Skeletal muscle tissue (tissue), 4 donors: ENCODE measurements around the gene DUX4. TPM values are rescaled to one million over a fixed set of nuclear protein-coding genes. Genes with fewer than 3 reads are reported as not detected.
"Not testable (repeated sequence)": the region's sequence is repeated elsewhere in the genome, so short reads cannot be mapped to it uniquely, and the experiment has no call there.

Experiments
- H3K27ac ChIP-seq: one replicate; pipeline ENCODE4 v1.7.0; 2013; ENCODE audit warnings: mild to moderate bottlenecking, low read depth, low read length, inconsistent platforms
- H3K27me3 ChIP-seq, 3 donors: one replicate each; pipeline ENCODE4 v1.7.0; 2013; ENCODE audit warnings: low read length in 3 of 3; ENCODE audit not compliant: control insufficient read depth in 3 of 3, insufficient read depth in 3 of 3
- H3K36me3 ChIP-seq, 3 donors: one replicate each; pipeline ENCODE4 v1.7.0; 2013; ENCODE audit warnings: low read length in 3 of 3; ENCODE audit not compliant: control insufficient read depth in 3 of 3, insufficient read depth in 3 of 3
- H3K4me1 ChIP-seq, 3 donors: one replicate each; pipeline ENCODE4 v1.7.0; 2013; ENCODE audit warnings: low read length in 3 of 3, mild to moderate bottlenecking in 3 of 3; ENCODE audit not compliant: control insufficient read depth in 3 of 3, insufficient read depth in 3 of 3
- H3K4me3 ChIP-seq, 3 donors: one replicate each; pipeline ENCODE4 v1.7.0; 2013; ENCODE audit warnings: low read length in 3 of 3
- H3K9ac ChIP-seq, 3 donors: one replicate each; pipeline ENCODE4 v1.7.0; 2013; ENCODE audit warnings: low read length in 3 of 3, mild to moderate bottlenecking in 3 of 3, moderate library complexity in 2 of 3, low read depth in 1 of 3
- H3K9me3 ChIP-seq, 3 donors: one replicate each; pipeline ENCODE4 v1.7.0; 2013; ENCODE audit warnings: low read length in 3 of 3; ENCODE audit not compliant: control insufficient read depth in 3 of 3
- total RNA-seq: library from RNA; depleted of rRNA; stranded (reverse); fragments of >200 nt; gene quantifications from one replicate; pipeline ENCODE4 v1.2.3, GENCODE V29; 2014
- donor health status: Osteomylitis.

Gene DUX4
- total RNA-seq: not detected

DNA sequence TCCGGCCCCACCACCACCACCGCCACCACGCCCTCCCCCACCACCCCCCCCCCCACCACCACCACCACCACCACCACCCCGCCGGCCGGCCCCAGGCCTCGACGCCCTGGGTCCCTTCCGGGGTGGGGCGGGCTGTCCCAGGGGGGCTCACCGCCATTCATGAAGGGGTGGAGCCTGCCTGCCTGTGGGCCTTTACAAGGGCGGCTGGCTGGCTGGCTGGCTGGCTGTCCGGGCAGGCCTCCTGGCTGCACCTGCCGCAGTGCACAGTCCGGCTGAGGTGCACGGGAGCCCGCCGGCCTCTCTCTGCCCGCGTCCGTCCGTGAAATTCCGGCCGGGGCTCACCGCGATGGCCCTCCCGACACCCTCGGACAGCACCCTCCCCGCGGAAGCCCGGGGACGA is at the start of gene DUX4:
Gene DUX4 (plus strand): TSS at position 347 of the 400 bp plus-strand sequence. CDS start 0 bp downstream, at position 347.
- not testable (repeated sequence) for H3K36me3 ChIP-seq, H3K27me3 ChIP-seq, H3K27ac ChIP-seq, H3K9ac ChIP-seq, H3K4me3 ChIP-seq, H3K9me3 ChIP-seq, H3K4me1 ChIP-seq

GRCh38 chr4:190175436-190175835 is 1.9 kb downstream of the DUX4 start:
- H3K9ac ChIP-seq, H3K4me1 ChIP-seq, H3K36me3 ChIP-seq, H3K4me3 ChIP-seq, H3K27ac ChIP-seq, H3K9me3 ChIP-seq, H3K27me3 ChIP-seq: not testable (repeated sequence)

GRCh38 chr4:190177727-190178605 is 4.4 kb downstream of the DUX4 start:
- H3K27ac ChIP-seq, H3K27me3 ChIP-seq, H3K9ac ChIP-seq, H3K36me3 ChIP-seq, H3K4me1 ChIP-seq, H3K4me3 ChIP-seq, H3K9me3 ChIP-seq: not testable (repeated sequence)

DNA sequence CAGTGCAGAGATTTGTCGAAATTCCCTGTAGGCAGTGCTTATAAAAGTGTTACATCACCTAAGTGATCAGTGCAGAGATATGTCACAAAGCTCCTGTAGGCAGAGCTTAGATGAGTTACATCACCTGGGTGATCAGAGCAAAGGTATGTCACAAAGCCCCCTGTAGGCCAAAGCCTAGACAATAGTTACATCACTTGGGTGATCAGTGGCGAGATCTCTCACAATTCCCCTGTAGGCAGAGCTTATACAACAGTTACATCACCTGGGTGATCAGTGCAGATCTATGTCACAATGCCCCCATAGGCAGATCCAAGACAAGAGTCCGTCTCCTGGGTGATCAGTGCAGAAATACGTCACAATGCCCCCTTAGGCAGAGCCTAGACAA is 5.0 kb downstream of the DUX4 start:
- not testable (repeated sequence) for H3K27ac ChIP-seq, H3K4me3 ChIP-seq, H3K27me3 ChIP-seq, H3K4me1 ChIP-seq, H3K9ac ChIP-seq, H3K9me3 ChIP-seq, H3K36me3 ChIP-seq

GRCh38 chr4:190179030-190179739 is 5.6 kb downstream of the DUX4 start:
- not testable (repeated sequence) for H3K9me3 ChIP-seq, H3K27me3 ChIP-seq, H3K9ac ChIP-seq, H3K36me3 ChIP-seq, H3K27ac ChIP-seq, H3K4me3 ChIP-seq, H3K4me1 ChIP-seq

DNA sequence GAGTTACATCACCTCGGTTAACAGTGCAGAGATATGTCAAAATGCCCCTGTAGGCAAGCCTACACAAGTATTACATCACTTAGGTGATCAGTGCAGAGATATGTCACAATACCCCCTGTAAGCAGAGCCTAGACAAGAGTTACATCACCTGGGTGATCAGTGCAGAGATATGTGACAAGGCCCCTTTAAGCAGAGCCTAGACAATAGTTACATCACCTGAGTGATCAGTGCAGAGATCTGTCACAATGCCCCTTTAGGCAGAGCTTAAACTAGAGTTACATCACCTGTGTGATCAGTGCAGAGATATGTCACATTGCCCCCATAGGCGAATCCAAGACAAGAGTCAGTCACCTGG is 6.1 kb downstream of the DUX4 start:
- H3K9me3 ChIP-seq, H3K4me1 ChIP-seq, H3K36me3 ChIP-seq, H3K27me3 ChIP-seq, H3K27ac ChIP-seq, H3K9ac ChIP-seq, H3K4me3 ChIP-seq: not testable (repeated sequence)

- H3K4me3 ChIP-seq, H3K27me3 ChIP-seq, H3K4me1 ChIP-seq, H3K36me3 ChIP-seq, H3K9me3 ChIP-seq, H3K9ac ChIP-seq, H3K27ac ChIP-seq: not testable (repeated sequence)
Measured at GRCh38 chr4:190180947-190181346, 7.4 kb downstream of the DUX4 start.

DNA sequence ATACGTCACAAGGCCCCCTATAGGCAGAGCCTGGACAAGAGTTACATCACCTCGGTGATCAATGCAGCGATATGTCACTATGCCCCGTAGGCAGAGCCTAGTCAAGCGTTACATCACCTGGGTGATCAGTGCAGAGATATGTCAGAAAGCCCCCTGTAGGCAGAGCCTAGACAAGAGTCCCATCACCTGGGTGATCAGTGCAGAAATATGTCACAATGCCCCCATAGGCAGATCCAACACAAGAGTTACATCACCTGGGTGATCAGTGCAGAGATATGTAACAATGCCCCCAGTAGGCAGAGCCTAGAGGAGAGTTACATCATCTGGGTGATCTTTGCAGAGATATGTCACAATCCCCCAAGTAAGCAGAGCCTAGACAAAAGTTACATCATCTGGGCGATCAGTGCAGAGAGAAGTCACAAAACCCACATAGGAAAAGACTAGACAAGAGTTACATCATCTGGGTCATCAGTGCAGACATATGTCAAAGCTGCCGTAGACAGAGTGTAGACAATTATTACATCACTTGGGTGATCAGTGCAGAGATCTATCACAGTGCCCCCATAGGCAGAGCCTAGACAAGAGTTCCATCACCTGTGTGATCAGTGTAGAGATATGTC is 8.0 kb downstream of the DUX4 start:
- H3K27me3 ChIP-seq, H3K9me3 ChIP-seq, H3K4me1 ChIP-seq, H3K36me3 ChIP-seq, H3K27ac ChIP-seq, H3K4me3 ChIP-seq, H3K9ac ChIP-seq: not testable (repeated sequence)

DNA sequence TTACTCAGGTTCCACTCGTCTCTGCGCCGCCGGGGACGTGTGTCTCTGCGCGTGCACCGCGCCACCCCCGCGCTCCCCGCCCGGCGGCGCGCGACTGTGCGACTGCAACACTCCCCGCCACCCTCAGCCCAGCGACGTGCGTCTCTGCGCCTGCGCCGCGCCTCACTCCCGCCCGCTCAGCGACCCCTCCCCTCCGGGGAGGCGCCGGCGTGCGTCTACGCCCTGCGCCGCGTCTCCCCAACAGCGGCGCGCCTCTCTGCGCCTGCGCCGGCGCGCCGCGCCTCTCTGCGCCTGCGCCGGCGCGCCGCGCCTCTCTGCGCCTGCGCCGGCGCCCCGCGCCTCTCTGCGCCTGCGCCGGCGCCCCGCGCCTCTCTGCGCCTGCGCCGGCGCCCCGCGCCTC is 29.9 kb downstream of the DUX4 start:
- not testable (repeated sequence) for H3K27me3 ChIP-seq, H3K9ac ChIP-seq, H3K4me1 ChIP-seq, H3K36me3 ChIP-seq, H3K9me3 ChIP-seq, H3K4me3 ChIP-seq, H3K27ac ChIP-seq
